ENCODE measurements around the gene LCN2. TPM values are rescaled to one million over a fixed set of nuclear protein-coding genes. Genes with fewer than 3 reads are reported as not detected.

Gene LCN2
- total RNA-seq, 1 experiment from 2014 or later: 1.3 TPM

DNA sequence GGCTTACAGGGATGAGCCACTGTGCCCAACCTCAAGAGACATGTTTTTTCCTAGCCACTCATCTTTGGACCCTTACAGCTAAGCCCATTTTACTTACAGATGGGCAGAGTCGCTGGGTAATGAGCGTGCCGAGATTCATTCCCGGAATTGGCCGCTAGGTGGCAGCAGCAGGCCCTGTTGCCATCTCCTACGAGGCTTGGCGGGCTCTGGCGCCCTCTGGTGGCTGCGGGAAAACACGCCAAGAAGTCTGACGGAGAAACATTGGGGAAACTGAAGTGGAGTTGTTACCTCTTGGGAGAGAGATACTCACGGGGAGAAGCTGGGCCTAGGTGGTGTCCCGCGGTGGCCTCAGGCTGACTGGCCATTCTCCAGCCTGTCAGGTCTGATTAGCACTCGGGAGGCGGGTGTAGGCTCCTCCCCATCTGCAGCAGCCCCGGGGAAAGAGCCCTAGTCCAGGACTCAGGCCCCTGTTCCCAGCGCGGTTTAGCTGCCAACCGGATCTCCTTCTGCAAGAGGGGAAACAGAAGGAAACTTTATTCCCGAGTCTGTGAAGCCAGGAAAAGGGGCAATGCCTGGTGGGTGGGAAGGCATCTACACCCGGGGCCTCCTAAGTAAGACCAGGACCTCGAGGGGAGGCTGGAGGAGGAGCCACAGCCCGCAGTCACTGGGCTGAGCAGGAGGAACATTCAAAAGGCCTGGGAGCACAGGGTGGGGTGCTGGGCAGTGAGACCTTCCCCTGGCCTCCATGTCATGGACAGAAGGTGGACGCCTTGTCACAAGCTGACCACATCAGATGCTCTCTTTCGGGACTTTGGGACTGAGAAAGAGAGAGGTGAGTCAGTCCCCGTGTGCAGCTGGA is 31.4 kb upstream of the LCN2 start (continued):
- TF ChIP-seq, protein P1, sequence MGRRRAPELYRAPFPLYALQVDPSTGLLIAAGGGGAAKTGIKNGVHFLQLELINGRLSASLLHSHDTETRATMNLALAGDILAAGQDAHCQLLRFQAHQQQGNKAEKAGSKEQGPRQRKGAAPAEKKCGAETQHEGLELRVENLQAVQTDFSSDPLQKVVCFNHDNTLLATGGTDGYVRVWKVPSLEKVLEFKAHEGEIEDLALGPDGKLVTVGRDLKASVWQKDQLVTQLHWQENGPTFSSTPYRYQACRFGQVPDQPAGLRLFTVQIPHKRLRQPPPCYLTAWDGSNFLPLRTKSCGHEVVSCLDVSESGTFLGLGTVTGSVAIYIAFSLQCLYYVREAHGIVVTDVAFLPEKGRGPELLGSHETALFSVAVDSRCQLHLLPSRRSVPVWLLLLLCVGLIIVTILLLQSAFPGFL (CRISPR knock-in tag; IDR thresholded peaks at IDR 0.05; ENCODE audit: borderline replicate concordance): no peak
- peak; percentile 34; the same call in 1 of the 2 replicates for TF ChIP-seq FOXP1 (CRISPR knock-in tag; IDR thresholded peaks at IDR 0.05; ENCODE audit: borderline replicate concordance)
- TF ChIP-seq ZNF121 (CRISPR knock-in tag; IDR thresholded peaks at IDR 0.05): peak; percentile 62; the same call in 1 of the 2 replicates
- no peak for TF ChIP-seq TP53 (CRISPR knock-in tag; IDR thresholded peaks at IDR 0.05)
- TF ChIP-seq, protein P2, sequence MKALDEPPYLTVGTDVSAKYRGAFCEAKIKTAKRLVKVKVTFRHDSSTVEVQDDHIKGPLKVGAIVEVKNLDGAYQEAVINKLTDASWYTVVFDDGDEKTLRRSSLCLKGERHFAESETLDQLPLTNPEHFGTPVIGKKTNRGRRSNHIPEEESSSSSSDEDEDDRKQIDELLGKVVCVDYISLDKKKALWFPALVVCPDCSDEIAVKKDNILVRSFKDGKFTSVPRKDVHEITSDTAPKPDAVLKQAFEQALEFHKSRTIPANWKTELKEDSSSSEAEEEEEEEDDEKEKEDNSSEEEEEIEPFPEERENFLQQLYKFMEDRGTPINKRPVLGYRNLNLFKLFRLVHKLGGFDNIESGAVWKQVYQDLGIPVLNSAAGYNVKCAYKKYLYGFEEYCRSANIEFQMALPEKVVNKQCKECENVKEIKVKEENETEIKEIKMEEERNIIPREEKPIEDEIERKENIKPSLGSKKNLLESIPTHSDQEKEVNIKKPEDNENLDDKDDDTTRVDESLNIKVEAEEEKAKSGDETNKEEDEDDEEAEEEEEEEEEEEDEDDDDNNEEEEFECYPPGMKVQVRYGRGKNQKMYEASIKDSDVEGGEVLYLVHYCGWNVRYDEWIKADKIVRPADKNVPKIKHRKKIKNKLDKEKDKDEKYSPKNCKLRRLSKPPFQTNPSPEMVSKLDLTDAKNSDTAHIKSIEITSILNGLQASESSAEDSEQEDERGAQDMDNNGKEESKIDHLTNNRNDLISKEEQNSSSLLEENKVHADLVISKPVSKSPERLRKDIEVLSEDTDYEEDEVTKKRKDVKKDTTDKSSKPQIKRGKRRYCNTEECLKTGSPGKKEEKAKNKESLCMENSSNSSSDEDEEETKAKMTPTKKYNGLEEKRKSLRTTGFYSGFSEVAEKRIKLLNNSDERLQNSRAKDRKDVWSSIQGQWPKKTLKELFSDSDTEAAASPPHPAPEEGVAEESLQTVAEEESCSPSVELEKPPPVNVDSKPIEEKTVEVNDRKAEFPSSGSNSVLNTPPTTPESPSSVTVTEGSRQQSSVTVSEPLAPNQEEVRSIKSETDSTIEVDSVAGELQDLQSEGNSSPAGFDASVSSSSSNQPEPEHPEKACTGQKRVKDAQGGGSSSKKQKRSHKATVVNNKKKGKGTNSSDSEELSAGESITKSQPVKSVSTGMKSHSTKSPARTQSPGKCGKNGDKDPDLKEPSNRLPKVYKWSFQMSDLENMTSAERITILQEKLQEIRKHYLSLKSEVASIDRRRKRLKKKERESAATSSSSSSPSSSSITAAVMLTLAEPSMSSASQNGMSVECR (CRISPR knock-in tag; IDR thresholded peaks at IDR 0.05; ENCODE audit: borderline replicate concordance): no peak
- TF ChIP-seq ETV6 (CRISPR knock-in tag; IDR thresholded peaks at IDR 0.05): peak; percentile 77; the same call in 1 of the 2 replicates

DNA sequence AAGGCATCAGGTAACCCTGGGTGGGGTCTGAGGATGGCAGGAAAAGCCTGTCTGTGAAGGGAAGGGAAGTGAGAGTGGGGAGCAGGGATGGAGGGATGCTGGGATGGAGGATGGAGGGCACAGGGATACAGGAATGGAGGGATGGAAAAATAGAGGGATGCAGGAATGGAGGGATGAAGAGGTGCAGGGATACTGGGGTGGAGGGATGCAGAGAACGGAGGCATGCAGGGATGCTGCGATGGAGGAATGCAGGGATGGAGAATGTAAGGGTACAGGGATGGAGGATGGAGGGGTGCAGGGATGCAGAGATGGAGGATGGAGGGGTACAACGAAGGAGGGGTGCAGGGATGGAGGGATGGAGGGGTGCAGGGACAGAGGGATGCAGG is 30.8 kb upstream of the LCN2 start:
- Mint-ChIP-seq H3K9me3 (peaks cover 1% of the 10 kb centered on the region; the same call in 1 of the 2 replicates), H3K36me3 (peaks cover 16% of the 10 kb centered on the region), H3K27ac (no peak overlapping the region)

DNA sequence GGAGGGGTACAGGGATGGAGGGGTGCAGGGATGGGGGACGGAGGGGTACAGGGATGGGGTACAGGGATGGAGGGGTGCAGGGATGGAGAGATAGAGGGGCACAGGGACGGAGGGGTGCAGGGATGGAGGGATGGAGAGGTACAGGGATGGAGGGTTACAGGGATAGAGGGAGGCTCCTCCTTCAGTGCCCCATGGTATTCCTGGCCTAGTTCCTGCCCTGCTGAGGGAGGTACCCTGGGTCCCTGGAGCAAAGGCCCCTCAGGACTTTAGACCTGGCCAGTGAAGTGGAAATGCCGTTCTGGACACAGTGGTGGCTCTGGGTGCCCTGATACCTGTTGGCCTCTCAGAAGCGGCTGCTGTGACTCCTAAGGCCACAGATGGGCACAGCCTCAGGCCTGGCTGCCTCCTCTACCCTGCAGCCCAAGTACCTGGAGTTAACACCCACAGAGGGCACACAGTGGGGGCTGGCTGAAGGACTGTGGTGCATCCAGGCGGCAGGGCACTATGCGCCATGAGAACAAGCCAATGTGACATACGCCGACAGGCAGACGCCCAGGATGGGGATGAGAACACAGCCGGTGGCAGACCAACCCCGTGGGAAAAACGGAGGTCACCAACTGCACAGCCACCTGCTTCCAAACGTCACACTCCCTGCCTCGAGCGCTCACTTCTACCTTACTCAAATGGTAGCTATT is 30.1 kb upstream of the LCN2 start:
- POLR2A ChIA-PET: no interaction called here
- TF ChIP-seq CBFB (CRISPR knock-in tag; IDR thresholded peaks at IDR 0.05; ENCODE audit: low read depth): no peak
- TF ChIP-seq, protein P3, sequence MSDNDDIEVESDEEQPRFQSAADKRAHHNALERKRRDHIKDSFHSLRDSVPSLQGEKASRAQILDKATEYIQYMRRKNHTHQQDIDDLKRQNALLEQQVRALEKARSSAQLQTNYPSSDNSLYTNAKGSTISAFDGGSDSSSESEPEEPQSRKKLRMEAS (CRISPR knock-in tag; IDR thresholded peaks at IDR 0.05): no peak
- TF ChIP-seq, protein P4, sequence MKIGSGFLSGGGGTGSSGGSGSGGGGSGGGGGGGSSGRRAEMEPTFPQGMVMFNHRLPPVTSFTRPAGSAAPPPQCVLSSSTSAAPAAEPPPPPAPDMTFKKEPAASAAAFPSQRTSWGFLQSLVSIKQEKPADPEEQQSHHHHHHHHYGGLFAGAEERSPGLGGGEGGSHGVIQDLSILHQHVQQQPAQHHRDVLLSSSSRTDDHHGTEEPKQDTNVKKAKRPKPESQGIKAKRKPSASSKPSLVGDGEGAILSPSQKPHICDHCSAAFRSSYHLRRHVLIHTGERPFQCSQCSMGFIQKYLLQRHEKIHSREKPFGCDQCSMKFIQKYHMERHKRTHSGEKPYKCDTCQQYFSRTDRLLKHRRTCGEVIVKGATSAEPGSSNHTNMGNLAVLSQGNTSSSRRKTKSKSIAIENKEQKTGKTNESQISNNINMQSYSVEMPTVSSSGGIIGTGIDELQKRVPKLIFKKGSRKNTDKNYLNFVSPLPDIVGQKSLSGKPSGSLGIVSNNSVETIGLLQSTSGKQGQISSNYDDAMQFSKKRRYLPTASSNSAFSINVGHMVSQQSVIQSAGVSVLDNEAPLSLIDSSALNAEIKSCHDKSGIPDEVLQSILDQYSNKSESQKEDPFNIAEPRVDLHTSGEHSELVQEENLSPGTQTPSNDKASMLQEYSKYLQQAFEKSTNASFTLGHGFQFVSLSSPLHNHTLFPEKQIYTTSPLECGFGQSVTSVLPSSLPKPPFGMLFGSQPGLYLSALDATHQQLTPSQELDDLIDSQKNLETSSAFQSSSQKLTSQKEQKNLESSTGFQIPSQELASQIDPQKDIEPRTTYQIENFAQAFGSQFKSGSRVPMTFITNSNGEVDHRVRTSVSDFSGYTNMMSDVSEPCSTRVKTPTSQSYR (CRISPR knock-in tag; IDR thresholded peaks at IDR 0.05): no peak
- TF ChIP-seq, protein P5, sequence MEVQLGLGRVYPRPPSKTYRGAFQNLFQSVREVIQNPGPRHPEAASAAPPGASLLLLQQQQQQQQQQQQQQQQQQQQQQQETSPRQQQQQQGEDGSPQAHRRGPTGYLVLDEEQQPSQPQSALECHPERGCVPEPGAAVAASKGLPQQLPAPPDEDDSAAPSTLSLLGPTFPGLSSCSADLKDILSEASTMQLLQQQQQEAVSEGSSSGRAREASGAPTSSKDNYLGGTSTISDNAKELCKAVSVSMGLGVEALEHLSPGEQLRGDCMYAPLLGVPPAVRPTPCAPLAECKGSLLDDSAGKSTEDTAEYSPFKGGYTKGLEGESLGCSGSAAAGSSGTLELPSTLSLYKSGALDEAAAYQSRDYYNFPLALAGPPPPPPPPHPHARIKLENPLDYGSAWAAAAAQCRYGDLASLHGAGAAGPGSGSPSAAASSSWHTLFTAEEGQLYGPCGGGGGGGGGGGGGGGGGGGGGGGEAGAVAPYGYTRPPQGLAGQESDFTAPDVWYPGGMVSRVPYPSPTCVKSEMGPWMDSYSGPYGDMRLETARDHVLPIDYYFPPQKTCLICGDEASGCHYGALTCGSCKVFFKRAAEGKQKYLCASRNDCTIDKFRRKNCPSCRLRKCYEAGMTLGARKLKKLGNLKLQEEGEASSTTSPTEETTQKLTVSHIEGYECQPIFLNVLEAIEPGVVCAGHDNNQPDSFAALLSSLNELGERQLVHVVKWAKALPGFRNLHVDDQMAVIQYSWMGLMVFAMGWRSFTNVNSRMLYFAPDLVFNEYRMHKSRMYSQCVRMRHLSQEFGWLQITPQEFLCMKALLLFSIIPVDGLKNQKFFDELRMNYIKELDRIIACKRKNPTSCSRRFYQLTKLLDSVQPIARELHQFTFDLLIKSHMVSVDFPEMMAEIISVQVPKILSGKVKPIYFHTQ (CRISPR knock-in tag; IDR thresholded peaks at IDR 0.05): no peak
- TF ChIP-seq FOXK1 (CRISPR knock-in tag; IDR thresholded peaks at IDR 0.05): no peak

More for the DNA sequence above, 30.8 kb upstream of the LCN2 start:
- DNase-seq (ENCODE audit: low spot score): no peak
- H3K4me3 Mint-ChIP-seq: peak overlapping the region; percentile 50; the same call in 1 of the 2 replicates
- CTCF ChIA-PET: interaction anchor here (0.6 to 2.8 kb wide), 53 partner anchors 10 to 1009 kb away, joined by 3 to 73 read pairs (median 7); partner anchors contain the start of genes BBLN, CIZ1, LCN2 and PIP5KL1
- no peaks in the 10 kb centered on the region for H3K27me3 Mint-ChIP-seq (ENCODE audit: low read depth)
- POLR2A ChIA-PET: no interaction called here
- H3K4me1 Mint-ChIP-seq: peaks cover 10% of the 10 kb centered on the region
- TF ChIP-seq NR1H2 (CRISPR knock-in tag; IDR thresholded peaks at IDR 0.05) (no peak), CBFB (CRISPR knock-in tag; IDR thresholded peaks at IDR 0.05; ENCODE audit: low read depth) (no peak), ZNF138 (CRISPR knock-in tag; conservative IDR thresholded peaks at IDR 0.05) (no peak)
- TF ChIP-seq, protein P6, sequence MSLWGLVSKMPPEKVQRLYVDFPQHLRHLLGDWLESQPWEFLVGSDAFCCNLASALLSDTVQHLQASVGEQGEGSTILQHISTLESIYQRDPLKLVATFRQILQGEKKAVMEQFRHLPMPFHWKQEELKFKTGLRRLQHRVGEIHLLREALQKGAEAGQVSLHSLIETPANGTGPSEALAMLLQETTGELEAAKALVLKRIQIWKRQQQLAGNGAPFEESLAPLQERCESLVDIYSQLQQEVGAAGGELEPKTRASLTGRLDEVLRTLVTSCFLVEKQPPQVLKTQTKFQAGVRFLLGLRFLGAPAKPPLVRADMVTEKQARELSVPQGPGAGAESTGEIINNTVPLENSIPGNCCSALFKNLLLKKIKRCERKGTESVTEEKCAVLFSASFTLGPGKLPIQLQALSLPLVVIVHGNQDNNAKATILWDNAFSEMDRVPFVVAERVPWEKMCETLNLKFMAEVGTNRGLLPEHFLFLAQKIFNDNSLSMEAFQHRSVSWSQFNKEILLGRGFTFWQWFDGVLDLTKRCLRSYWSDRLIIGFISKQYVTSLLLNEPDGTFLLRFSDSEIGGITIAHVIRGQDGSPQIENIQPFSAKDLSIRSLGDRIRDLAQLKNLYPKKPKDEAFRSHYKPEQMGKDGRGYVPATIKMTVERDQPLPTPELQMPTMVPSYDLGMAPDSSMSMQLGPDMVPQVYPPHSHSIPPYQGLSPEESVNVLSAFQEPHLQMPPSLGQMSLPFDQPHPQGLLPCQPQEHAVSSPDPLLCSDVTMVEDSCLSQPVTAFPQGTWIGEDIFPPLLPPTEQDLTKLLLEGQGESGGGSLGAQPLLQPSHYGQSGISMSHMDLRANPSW (CRISPR knock-in tag; conservative IDR thresholded peaks at IDR 0.05; ENCODE audit: low read depth): no peak
- no peak for ATAC-seq

More for the DNA sequence above, 30.1 kb upstream of the LCN2 start:
- CTCF ChIA-PET: no interaction called here
- no peak overlapping the region for H3K27ac Mint-ChIP-seq
- ATAC-seq: no peak
- peaks cover 10% of the 10 kb centered on the region for H3K4me1 Mint-ChIP-seq
- no peak for DNase-seq (ENCODE audit: low spot score)
- H3K4me3 Mint-ChIP-seq: no peak overlapping the region
- H3K27me3 Mint-ChIP-seq (ENCODE audit: low read depth): no peaks in the 10 kb centered on the region
- peaks cover 19% of the 10 kb centered on the region for H3K36me3 Mint-ChIP-seq
- H3K9me3 Mint-ChIP-seq: no peaks in the 10 kb centered on the region

Measured in WTC11 (cell line).